ENCODE results near the gene USP37.

The USP37 gene

GRCh38 chr2:218472988-218473387 lies 95.2 kb downstream of the USP37 start:
- no peak overlapping the region for H3K4me3 ChIP-seq (replicated peaks; ENCODE audit: insufficient read depth, low read length)
- H3K27me3 ChIP-seq (ENCODE audit: insufficient read depth, poor library complexity, severe bottlenecking) = no peaks in the 10 kb centered on the region
- H3K27ac ChIP-seq (replicated peaks) = no peak overlapping the region; the same call in 1 of the 2 replicates
- TF ChIP-seq REST (IDR thresholded peaks at IDR 0.05; ENCODE audit: insufficient replicate concordance, low read depth) = no peak
- TF ChIP-seq CTCF (IDR thresholded peaks at IDR 0.05; ENCODE audit: insufficient read depth, low read length) = no peak
- TF ChIP-seq POLR2AphosphoS5 (IDR thresholded peaks at IDR 0.05; ENCODE audit: low read depth) = no peak
- TF ChIP-seq GABPA (IDR thresholded peaks at IDR 0.05; ENCODE audit: low read depth) = no peak; the same call in 1 of the 2 replicates
- TF ChIP-seq SPI1 (IDR thresholded peaks at IDR 0.05; ENCODE audit: borderline replicate concordance, low read depth) = no peak
- no peak for DNase-seq (ENCODE audit: low read depth in 1 of 2, low spot score in 1 of 2)

GRCh38 chr2:218471982-218472381 lies 96.2 kb downstream of the USP37 start:
- no peak overlapping the region for H3K4me3 ChIP-seq (replicated peaks; ENCODE audit: insufficient read depth, low read length)
- H3K27me3 ChIP-seq (ENCODE audit: insufficient read depth, poor library complexity, severe bottlenecking) = no peaks in the 10 kb centered on the region
- peak in 1 of 2 experiments; percentile 75 for DNase-seq (ENCODE audit: low read depth in 1 of 2, low spot score in 1 of 2)
- TF ChIP-seq GABPA (IDR thresholded peaks at IDR 0.05; ENCODE audit: low read depth) (no peak), SPI1 (IDR thresholded peaks at IDR 0.05; ENCODE audit: borderline replicate concordance, low read depth) (peak; percentile 66; the same call in 1 of the 2 replicates)
- no peak overlapping the region; the same call in 1 of the 2 replicates for H3K27ac ChIP-seq (replicated peaks)

GRCh38 chr2:218471036-218471435 lies 97.1 kb downstream of the USP37 start:
- no peak for DNase-seq (ENCODE audit: low read depth in 1 of 2, low spot score in 1 of 2)
- TF ChIP-seq POLR2AphosphoS5 (IDR thresholded peaks at IDR 0.05; ENCODE audit: low read depth) (no peak), SPI1 (IDR thresholded peaks at IDR 0.05; ENCODE audit: borderline replicate concordance, low read depth) (0 out of 2 replicates have a peak, but pooled peaks have one; percentile 14)
- Histone ChIP-seq H3K4me3 (replicated peaks; ENCODE audit: insufficient read depth, low read length) (no peak overlapping the region), H3K27ac (replicated peaks) (peak overlapping the region; percentile 12; the same call in 1 of the 2 replicates), H3K27me3 (ENCODE audit: insufficient read depth, poor library complexity, severe bottlenecking) (no peaks in the 10 kb centered on the region)

GRCh38 chr2:218470448-218470847 lies 97.7 kb downstream of the USP37 start:
- H3K4me3 ChIP-seq (replicated peaks; ENCODE audit: insufficient read depth, low read length) = no peak overlapping the region
- DNase-seq (ENCODE audit: low read depth in 1 of 2, low spot score in 1 of 2) = no peak
- TF ChIP-seq REST (IDR thresholded peaks at IDR 0.05; ENCODE audit: insufficient replicate concordance, low read depth) (no peak), GABPA (IDR thresholded peaks at IDR 0.05; ENCODE audit: low read depth) (no peak), SPI1 (IDR thresholded peaks at IDR 0.05; ENCODE audit: borderline replicate concordance, low read depth) (no peak), POLR2AphosphoS5 (IDR thresholded peaks at IDR 0.05; ENCODE audit: low read depth) (no peak), CTCF (IDR thresholded peaks at IDR 0.05; ENCODE audit: insufficient read depth, low read length) (no peak)
- no peaks in the 10 kb centered on the region for H3K27me3 ChIP-seq (ENCODE audit: insufficient read depth, poor library complexity, severe bottlenecking)
- peak overlapping the region; percentile 12; the same call in 1 of the 2 replicates for H3K27ac ChIP-seq (replicated peaks)

Measured in HL-60 (cell line).